Activated naive CD4-positive, alpha-beta T cell treated with anti-CD3 and anti-CD28 coated beads, Interleukin-2, amount 50 U/mL, for 24 hours (primary cell): Measurements from ENCODE around the gene HOMER3.
A peak's percentile ranks its signal among the peaks of the same experiment; 100 is the strongest.
"Not testable (repeated sequence)": the region's sequence is repeated elsewhere in the genome, so short reads cannot be mapped to it uniquely, and the experiment has no call there.

Experiments used
- H3K27ac Mint-ChIP-seq: one replicate; pipeline ENCODE4 v1.8.0; 2021; ENCODE audit warnings: mild to moderate bottlenecking, mixed read lengths
- H3K27me3 Mint-ChIP-seq: one replicate; pipeline ENCODE4 v1.8.0; 2021; ENCODE audit warnings: mixed read lengths
- H3K36me3 Mint-ChIP-seq: one replicate; pipeline ENCODE4 v1.8.0; 2021; ENCODE audit warnings: mixed read lengths
- H3K4me1 Mint-ChIP-seq: one replicate; pipeline ENCODE4 v1.8.0; 2021; ENCODE audit warnings: mixed read lengths
- H3K4me3 Mint-ChIP-seq: one replicate; pipeline ENCODE4 v1.8.0; 2021; ENCODE audit warnings: mild to moderate bottlenecking, mixed read lengths
- H3K9me3 Mint-ChIP-seq: one replicate; pipeline ENCODE4 v1.8.0; 2021; ENCODE audit warnings: mixed read lengths

HOMER3 gene

DNA sequence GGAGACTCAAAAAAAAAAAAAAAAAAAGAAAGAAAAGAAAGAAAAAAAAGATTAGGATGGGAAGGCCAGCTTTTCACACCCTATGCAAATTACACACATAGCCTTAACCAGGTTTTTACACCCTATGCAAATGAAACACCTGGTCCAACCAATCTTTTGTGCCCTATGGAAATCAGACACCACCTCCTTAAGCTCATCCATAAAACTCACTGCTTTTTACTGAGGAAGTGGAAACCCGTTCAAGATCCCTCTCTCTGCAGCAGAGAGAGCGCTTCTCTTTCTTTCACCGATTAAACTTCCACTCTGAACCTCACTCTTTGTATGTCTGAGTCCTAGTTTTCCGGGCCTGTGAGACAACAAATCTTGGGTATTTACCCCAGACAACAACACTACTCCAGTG is 25.3 kb upstream of the HOMER3 start:
- no peaks in the 10 kb centered on the region for H3K9me3 Mint-ChIP-seq
- peaks cover 2% of the 10 kb centered on the region for H3K27me3 Mint-ChIP-seq
- no peak overlapping the region for H3K4me3 Mint-ChIP-seq
- H3K4me1 Mint-ChIP-seq, result peaks cover 9% of the 10 kb centered on the region
- no peak overlapping the region for H3K27ac Mint-ChIP-seq
- H3K36me3 Mint-ChIP-seq, result no peaks in the 10 kb centered on the region

DNA sequence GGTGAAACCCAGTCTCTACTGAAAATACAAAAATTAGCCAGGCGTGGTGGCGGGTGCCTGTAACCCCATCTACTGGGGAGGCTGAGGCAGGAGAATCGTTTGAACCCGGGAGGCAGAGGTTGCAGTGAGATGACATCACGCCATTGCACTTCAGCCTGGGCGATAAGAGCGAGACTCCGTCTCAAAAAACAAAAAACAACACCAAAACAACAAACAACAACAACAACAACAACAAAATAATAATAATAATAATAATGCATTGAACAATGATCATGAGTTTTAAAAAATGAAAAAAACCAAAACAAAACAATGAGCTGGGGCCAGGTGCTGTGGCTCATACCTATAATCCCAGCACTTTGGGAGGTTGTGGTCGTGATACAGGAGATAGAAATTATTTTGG is 23.1 kb upstream of the HOMER3 start:
- peaks cover 10% of the 10 kb centered on the region for H3K4me1 Mint-ChIP-seq
- no peaks in the 10 kb centered on the region for H3K9me3 Mint-ChIP-seq
- H3K4me3 Mint-ChIP-seq, result no peak overlapping the region
- H3K27ac Mint-ChIP-seq, result no peak overlapping the region
- peaks cover 2% of the 10 kb centered on the region for H3K27me3 Mint-ChIP-seq
- H3K36me3 Mint-ChIP-seq, result no peaks in the 10 kb centered on the region

DNA sequence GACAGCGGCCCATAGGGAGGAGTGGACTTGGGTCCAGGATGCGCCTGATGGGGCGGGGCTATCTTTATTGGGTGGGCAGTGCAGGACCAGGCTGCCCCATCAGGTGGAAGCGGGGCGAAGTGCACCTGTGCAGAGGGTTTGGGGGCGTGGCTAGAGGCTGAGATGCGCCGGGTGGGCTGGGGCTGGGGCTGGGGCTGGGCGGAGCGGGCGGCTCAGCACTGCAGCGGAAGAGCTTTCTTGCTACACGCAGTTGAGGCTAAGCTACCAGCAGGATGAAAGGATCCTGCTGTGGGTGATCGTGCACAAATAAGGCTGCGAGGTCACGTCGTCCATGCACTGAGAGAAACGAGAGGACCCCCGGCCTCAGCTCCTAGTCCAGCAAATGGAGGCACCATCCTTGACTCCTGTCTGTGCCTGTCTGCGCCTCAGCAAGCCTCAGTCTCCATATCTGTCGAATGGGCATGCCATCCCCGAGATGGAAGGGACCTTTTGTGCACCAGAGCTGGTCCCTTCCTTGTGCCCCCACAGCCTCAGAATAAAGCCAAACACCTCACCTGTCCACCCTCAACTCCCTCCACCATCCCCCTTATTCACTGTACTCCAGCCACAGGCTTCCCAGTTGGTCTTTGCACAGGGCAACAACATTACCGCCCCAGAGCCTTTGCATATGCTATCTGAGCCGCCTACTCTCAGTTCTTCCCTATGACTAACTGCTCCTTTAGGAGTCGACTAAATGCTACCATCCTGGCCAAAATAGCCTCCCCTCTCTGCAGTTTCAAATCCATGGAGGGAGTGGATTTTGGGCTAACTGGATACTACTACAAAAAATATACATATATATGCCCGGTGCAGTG is 21.0 kb upstream of the HOMER3 start:
- Mint-ChIP-seq H3K4me1 (peaks cover 10% of the 10 kb centered on the region), H3K9me3 (no peaks in the 10 kb centered on the region), H3K27ac (no peak overlapping the region), H3K27me3 (peaks cover 2% of the 10 kb centered on the region), H3K4me3 (no peak overlapping the region), H3K36me3 (no peaks in the 10 kb centered on the region)

DNA sequence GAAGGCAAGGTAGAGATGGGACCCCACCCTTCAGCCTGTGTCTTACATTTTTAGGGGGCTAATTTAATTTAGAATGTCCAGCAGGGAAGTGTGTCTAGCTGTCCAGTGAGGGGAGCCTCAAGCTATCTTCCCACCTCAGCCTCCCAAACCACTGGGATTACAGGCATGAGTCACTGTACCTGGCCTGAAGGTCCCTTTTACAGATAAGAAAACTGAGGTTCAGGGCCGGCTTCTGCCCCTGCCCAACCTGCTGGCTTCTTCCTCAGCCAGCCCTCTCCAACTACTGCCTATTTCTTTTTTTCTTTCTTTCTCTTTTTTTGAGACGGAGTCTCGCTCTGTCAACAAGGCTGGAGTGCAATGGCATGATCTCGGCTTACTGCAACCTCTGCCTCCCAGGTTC is 19.4 kb upstream of the HOMER3 start:
- H3K36me3 Mint-ChIP-seq, result no peaks in the 10 kb centered on the region
- H3K4me1 Mint-ChIP-seq, result peaks cover 10% of the 10 kb centered on the region
- no peak overlapping the region for H3K27ac Mint-ChIP-seq
- H3K9me3 Mint-ChIP-seq, result no peaks in the 10 kb centered on the region
- H3K4me3 Mint-ChIP-seq, result no peak overlapping the region
- H3K27me3 Mint-ChIP-seq, result peaks cover 2% of the 10 kb centered on the region

DNA sequence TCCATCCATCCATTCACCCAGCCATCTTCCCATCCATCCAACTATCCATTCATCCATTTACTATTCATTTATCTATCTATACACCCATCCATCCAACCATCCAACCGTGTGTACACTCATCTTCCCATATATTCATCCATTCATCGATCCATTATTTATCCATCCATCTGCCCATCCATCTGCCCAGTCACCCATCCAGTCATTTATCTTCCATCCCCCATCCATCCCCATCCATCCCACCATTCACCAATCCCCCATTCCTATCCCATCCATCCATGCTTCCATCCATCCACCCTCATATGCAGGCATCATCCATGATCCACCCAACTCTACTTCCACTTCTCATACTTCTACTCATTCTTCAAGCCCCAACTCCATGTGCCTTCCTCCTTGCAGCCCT is 14.0 kb upstream of the HOMER3 start:
- no peaks in the 10 kb centered on the region for H3K9me3 Mint-ChIP-seq
- H3K27ac Mint-ChIP-seq, result no peak overlapping the region
- H3K36me3 Mint-ChIP-seq, result no peaks in the 10 kb centered on the region
- H3K4me3 Mint-ChIP-seq, result no peak overlapping the region
- H3K4me1 Mint-ChIP-seq, result no peaks in the 10 kb centered on the region
- H3K27me3 Mint-ChIP-seq, result no peaks in the 10 kb centered on the region

DNA sequence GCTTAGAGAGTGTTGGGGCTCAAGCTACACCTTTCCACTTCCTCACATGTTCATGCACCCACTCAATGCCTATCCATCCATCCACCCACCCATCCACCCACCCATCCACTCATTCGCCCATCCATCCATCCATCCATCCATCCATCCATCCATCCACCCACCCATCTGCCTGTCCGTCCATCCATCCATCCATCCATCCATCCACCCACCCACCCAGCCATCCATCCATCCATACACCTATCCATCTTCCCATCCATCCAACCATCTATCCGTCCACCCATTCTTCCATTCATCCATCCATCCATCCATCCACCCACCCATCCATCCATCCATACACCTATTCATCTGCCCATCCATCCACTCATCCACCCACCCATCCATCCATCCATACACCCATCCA is 13.1 kb upstream of the HOMER3 start:
- Mint-ChIP-seq H3K27ac (no peak overlapping the region), H3K4me3 (no peak overlapping the region), H3K36me3 (no peaks in the 10 kb centered on the region), H3K27me3 (no peaks in the 10 kb centered on the region), H3K9me3 (no peaks in the 10 kb centered on the region), H3K4me1 (no peaks in the 10 kb centered on the region)

DNA sequence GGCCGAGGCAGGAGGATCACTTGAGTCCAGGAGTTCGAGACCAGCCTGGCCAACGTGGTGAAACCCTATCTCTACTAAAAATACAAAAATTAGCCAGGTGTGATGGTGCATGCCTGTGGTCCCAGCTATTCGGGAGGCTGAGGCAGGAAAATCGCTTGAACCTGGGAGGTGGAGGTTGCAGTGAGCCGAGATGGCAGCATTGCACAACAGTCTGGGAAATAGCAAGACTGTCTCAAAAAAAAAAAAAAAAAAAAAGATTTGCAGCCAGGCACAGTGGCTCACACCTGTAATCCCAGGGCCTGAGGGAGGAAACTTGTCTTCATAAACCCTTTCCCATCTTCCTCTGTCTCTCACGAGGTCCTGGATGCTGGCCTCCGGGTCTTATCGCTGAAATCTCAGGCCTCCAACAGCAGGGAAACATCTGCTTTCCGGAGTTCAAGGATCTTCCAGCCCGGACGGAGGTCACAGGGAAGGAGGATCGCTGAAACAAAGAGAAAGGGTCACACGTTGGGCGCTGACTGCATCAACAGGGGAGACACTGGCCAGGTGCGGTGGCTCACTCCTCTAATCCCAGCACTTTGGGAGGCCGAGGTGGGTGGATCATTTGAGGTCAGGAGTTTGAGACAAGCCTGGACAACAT is 11.5 kb upstream of the HOMER3 start:
- H3K36me3 Mint-ChIP-seq, H3K4me3 Mint-ChIP-seq, H3K27me3 Mint-ChIP-seq, H3K9me3 Mint-ChIP-seq, H3K27ac Mint-ChIP-seq, H3K4me1 Mint-ChIP-seq: not testable (repeated sequence)

DNA sequence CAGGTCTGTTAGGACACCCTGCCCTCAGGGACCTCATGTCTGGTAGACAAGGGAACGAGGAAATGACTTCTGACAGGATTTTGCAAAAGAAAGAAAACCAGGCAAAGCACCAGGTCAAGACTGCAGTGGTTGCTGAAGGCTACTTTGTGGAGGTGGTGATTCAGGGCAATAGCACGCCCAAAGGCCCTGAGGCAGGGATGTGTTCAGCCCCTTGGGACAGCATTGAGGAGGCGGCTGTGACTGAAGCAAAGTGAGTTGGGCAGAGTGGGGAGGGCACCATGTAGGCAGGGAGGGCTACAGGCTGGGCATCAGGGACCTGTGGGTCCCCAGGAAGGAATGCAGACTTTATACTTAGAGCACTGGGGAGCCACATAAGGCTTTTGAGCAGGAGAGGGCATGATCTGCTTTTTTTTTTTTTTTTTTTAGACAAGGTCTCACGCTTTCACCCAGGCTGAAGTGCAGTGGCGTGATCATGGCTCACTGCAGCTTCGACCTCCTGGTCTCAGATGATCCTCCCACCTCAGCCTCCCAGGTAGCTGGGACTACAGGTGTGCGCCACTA is 10.8 kb upstream of the HOMER3 start:
- no peaks in the 10 kb centered on the region for H3K4me1 Mint-ChIP-seq
- H3K36me3 Mint-ChIP-seq, result no peaks in the 10 kb centered on the region
- no peak overlapping the region for H3K27ac Mint-ChIP-seq
- no peak overlapping the region for H3K4me3 Mint-ChIP-seq
- no peaks in the 10 kb centered on the region for H3K27me3 Mint-ChIP-seq
- H3K9me3 Mint-ChIP-seq, result no peaks in the 10 kb centered on the region

DNA sequence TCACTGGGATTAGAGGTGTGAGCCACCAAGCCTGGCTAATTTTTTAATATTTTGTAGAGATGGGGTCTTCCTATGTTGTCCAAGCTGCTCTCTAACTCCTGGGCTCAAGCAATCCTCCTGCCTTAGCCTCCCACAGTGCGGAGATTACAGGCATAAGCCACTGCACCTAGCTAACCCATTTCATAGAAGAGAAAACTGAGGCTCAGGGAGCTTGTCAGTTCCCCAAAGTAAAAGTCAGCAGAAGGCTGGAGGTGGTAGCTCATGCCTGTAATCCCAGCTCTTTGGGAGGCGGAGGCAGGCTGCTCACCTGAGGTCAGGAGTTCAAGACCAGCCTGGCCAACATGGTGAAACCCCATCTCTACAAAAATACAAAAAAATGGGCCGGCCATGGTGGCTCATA is 8.8 kb upstream of the HOMER3 start:
- no peaks in the 10 kb centered on the region for H3K4me1 Mint-ChIP-seq
- no peaks in the 10 kb centered on the region for H3K9me3 Mint-ChIP-seq
- no peak overlapping the region for H3K27ac Mint-ChIP-seq
- H3K4me3 Mint-ChIP-seq, result no peak overlapping the region
- no peaks in the 10 kb centered on the region for H3K36me3 Mint-ChIP-seq
- no peaks in the 10 kb centered on the region for H3K27me3 Mint-ChIP-seq

DNA sequence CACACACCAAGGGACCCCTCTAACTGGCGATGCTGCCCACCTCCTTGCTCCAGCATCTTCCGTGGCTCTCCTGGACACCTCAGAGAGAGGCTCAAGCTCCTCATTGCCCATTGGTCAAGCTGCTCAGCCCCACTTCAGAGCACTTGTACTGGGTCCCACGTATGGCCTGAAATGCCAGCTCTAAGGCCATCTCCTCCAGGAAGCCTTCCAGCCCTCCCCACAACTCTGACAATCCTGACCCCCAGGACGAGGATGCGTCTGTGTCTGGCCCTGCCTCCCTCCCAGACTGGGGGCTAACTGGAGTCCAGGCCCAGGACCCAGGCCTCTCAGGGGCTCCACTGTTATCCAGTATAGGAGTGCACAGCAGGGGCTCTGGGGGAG is 7.9 kb upstream of the HOMER3 start:
- Mint-ChIP-seq H3K36me3 (no peaks in the 10 kb centered on the region), H3K9me3 (no peaks in the 10 kb centered on the region), H3K4me3 (no peak overlapping the region), H3K27ac (no peak overlapping the region), H3K4me1 (no peaks in the 10 kb centered on the region), H3K27me3 (no peaks in the 10 kb centered on the region)

DNA sequence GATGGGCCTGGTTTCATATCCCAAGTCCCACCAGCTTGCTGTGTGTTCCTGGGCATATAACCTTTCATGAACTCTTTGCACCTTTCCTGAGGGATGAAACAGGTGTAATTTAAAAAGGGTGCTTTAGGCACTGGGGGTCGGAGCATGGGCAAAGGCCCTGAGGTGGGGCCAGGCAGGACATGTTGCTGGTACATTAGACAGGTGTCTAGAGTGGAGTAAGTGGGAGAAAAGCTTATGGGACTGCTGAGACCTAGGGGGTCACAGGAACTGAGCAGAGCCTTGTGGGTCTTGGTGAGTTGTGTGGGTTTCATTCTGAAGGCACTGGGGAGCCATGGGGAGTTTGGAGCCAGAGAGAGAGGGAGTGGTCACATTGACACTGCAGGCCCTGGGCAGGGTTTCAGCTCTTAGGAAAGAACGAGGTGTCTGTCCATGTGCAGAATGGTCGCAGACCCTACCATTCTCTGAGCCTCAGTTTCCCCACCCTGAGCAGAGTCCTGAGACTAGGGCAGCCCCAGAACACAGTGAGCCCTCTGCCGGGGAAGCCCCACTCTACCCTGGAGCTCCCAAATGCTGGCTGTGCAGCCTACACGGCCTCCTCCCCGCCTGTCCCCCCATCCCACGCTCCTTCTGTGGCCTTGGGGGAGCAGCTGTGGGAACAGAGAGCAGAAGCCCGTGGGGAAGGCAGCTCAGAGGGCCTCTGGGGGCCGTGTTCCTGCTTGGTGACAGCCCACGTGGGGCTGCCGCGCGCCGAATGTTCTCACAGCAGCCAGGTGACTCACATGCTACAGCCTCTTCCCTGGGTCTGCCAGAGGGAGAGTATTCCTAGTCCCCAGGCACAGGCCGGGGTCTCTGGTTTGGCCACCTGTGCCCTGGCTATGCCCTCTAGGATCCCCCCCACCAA is 7.3 kb upstream of the HOMER3 start:
- no peaks in the 10 kb centered on the region for H3K4me1 Mint-ChIP-seq

DNA sequence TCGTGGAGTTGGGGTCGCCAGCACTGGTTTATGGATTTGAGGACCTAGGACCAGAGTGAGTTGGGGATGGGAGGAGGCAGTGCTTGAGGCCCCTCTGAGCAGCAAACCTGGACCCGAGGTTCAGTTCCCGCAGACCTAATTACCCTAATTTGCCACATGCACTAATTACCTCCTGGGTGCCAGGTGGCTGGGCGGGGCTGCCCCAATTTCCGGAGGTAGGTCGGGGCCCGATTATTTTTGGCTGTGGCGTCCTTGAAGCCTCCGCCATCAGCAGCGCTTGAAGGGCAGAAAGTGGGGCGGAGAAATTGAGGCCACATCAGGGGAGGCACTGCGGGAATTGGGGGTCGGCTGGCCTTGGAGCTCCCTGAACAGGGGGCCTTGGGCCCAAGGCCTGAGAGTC is 5.9 kb upstream of the HOMER3 start:
- Mint-ChIP-seq H3K4me3 (no peak overlapping the region), H3K27ac (no peak overlapping the region), H3K36me3 (no peaks in the 10 kb centered on the region), H3K27me3 (peaks cover 6% of the 10 kb centered on the region), H3K4me1 (no peaks in the 10 kb centered on the region), H3K9me3 (no peaks in the 10 kb centered on the region)

More for the DNA sequence above, 7.3 kb upstream of the HOMER3 start:
- Mint-ChIP-seq H3K9me3 (no peaks in the 10 kb centered on the region), H3K27me3 (no peaks in the 10 kb centered on the region), H3K4me3 (no peak overlapping the region), H3K36me3 (no peaks in the 10 kb centered on the region), H3K27ac (no peak overlapping the region)

DNA sequence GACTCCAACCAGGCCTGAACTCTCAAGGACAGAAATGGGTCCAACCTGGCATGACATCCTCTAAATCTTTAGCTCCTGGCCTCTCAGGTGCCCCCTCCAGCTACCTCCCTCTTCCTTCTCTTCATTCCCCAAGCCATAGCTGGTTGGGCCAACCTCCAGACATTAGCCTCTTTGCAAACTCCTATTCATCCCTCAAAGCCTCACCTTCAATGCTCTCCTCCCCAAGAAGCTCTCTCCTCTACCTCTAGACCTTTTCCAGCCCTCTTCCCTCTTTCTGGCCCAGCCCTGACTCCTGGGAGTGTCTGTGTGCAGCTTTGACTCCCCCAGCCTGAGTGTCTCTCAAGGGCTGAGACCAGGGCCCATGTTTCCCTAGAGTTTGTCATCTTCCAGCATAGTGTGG is 5.3 kb upstream of the HOMER3 start:
- Mint-ChIP-seq H3K36me3 (no peaks in the 10 kb centered on the region), H3K4me1 (peaks cover 3% of the 10 kb centered on the region), H3K9me3 (no peaks in the 10 kb centered on the region), H3K27ac (no peak overlapping the region), H3K4me3 (no peak overlapping the region), H3K27me3 (peaks cover 9% of the 10 kb centered on the region)

DNA sequence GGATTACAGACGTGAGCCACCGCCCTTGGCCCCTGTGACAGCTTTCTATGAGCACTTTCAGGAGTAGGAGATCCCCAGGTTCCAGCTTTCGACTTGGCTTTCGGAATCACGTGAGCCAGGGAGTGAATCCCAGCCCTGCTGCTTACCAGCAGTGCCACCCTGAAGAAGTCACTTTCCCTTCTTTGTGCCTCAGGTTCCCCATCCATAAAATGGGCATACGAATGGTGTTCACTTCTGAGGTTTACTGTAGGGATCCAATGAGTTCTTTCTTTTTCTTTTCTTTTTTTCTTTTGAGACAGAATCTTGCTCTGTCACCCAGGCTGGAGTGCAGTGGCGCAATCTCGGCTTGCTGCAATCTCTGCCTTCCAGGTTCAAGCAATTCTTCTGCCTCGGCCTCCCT is 4.3 kb upstream of the HOMER3 start:
- Mint-ChIP-seq H3K4me1 (peaks cover 3% of the 10 kb centered on the region), H3K36me3 (no peaks in the 10 kb centered on the region), H3K9me3 (no peaks in the 10 kb centered on the region), H3K27ac (no peak overlapping the region), H3K27me3 (peaks cover 9% of the 10 kb centered on the region), H3K4me3 (no peak overlapping the region)

DNA sequence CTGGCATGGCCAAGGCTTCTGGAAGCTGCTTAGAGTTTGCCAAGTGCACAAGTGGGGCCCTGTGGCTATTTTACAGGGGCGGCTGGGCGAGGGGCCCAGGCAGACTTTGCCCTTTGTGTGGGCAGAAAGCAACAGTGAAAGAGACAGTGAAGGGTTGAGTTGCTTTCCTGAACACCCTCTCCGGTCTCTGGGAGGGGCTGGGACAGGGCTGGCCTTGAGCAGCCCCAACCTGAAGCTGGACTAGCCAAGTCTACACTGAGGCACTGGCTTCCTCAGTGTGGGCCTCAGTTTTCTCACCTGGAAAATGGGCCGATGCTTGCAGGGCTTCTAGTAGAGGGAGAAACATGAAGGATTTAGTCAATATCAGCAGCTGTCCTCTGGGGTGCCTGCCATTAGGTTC is 2.4 kb upstream of the HOMER3 start:
- Mint-ChIP-seq H3K4me3 (no peak overlapping the region), H3K9me3 (no peaks in the 10 kb centered on the region), H3K36me3 (no peaks in the 10 kb centered on the region), H3K27me3 (peaks cover 12% of the 10 kb centered on the region), H3K27ac (no peak overlapping the region), H3K4me1 (peaks cover 7% of the 10 kb centered on the region)

DNA sequence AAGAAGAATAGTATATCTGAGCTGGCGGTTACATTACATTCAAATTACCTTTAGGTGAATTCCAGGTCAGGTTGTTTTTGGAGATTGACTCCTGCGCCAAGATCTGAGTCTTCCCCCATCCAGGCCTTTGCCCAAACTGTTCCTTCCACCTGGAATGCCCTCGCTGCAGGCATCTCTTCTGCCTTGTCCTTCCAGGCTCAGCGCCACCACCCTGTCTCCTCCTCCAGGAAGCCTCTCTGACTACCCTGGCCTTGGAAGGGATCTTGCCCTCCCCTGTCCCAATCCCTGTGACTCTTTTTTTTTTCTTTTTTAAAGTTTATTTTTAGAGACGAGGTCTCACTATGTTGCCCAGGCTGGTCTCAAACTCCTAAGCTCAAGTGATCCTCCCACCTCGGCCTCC is 1.7 kb upstream of the HOMER3 start:
- peak overlapping the region; percentile 19 for H3K4me3 Mint-ChIP-seq
- H3K27ac Mint-ChIP-seq, result no peak overlapping the region
- H3K27me3 Mint-ChIP-seq, result peaks cover 12% of the 10 kb centered on the region

More for the DNA sequence above, 1.7 kb upstream of the HOMER3 start:
- H3K9me3 Mint-ChIP-seq, result no peaks in the 10 kb centered on the region
- H3K36me3 Mint-ChIP-seq, result no peaks in the 10 kb centered on the region
- peaks cover 7% of the 10 kb centered on the region for H3K4me1 Mint-ChIP-seq
